Colon (tissue), 2 donors: ENCODE measurements around the gene SHISAL1.

Source experiments
- FAIRE-seq: peaks from 2 replicates; lab custom pipeline; 2012; peaks lifted over from hg19 to GRCh38; lab: Jason Lieb, UNC
- donor health status: control.
- donor health status: control.

The SHISAL1 gene

DNA sequence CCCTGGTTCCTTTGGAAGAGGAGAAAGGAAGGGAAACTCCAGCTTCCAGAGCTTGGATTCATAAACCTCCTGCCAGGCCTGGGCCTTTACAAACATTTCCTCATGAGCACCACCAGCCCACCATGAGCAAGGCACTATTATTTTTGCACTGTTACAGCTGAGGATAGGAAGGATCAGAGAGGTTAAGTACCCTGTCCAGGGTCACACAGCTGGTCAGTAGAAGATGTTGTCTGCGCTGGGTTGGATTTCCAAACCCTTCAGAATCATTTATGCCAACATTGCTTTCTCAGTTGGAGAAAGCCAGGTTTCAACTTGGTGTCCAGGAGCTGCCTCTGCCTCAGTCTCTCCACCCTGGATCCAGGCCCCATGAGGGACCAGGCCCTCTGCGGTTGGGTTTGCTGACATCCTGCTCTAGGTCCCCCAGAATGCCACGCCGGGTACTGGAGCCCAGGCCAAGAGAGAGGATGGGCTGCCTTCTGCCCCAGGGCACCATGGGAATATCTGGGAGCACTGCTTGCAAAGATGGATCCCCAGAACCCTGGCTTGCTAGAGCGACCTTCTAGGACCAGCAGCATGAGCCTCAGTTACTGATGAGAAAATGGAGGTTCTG lies 29.7 kb upstream of the SHISAL1 start:
- no peak for FAIRE-seq

DNA sequence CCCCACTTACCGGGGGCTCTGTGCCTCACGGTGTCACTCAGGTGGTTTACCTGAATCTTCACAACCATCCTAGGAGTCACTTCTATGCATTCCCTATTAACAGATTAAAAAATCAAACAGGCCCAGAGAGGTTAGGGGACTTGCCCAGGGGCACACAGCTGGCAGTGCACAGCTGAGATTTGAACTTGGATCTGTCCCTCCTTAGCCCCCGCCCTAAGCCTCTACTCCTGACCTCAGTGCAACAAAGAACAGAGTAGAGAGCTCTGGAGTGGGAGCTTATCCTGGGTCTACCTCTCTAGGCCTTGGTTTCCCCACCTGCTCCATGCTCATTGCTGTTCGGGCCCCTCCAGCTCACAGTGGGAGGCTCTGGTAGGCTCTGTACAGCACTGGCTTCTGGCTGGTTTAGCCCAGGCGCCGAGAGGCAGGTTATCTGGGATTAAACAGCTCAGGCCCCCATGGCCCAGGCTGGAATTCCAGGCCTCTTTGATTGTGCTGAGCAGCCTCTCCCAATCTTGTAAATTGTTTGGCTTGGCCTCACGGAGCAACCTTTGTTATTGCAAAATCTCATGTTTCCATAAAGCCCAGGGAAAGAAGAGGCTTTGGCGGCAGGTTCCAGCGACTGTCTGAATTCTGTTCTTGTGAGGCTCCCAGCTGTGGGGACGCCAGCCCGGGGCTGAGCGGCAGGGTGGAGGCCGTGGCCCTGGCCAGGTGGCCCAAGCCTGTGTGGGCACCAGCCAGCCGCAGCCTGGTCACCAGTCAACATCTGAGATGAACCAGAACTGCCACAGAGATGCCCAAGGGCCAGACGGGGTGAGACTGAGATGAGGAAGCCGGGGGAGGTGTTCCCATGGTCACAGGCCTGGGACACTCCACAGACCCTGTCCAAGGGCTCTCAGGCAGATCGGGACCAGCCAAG lies 28.9 kb upstream of the SHISAL1 start:
- FAIRE-seq = no peak

DNA sequence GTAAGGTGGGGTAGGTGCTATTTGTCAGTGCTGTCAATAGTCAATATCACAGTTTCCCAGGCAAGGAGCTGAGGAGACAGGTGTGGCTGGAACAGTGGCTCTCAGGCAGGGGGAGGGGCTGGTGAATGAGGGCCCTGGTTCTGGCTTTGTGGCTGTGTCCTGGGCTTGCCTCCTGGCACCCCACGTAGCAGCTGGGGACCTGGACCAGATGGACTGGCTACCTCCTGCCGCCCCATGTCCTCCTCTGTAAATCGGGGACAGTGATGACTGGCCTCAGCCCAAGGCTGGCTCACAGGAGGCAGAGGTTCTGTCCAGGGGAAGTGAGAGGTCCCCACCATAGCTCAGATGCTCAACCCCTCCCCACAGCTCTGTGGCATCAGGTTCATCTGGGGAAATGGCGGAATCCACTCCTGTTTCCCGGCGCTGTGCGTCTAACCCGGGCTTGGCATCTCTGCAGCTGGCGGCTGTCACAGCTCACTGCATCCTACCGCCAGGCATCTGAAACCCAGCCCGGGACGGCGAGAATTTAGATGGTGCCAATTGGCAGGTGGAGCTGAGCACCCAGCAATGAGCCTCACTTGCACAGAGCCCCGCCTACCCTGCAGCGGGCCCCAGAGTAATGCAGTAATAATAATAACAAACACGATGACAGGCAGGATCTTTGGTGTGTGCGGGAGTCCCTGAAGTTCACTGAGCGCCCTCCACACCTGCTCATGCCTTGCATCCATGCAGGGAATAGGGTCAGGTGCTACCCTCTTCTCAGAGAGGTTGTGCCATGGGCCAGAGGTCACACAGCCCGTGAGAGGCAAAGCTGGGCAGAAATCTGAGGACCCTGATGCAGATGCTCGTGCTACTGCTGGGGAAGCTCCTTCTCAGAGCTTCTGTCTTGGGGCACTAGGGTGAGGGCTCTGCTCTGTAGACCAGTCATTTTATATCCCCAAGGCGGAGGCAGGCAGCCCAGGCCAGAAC lies 27.8 kb upstream of the SHISAL1 start:
- no peak for FAIRE-seq

DNA sequence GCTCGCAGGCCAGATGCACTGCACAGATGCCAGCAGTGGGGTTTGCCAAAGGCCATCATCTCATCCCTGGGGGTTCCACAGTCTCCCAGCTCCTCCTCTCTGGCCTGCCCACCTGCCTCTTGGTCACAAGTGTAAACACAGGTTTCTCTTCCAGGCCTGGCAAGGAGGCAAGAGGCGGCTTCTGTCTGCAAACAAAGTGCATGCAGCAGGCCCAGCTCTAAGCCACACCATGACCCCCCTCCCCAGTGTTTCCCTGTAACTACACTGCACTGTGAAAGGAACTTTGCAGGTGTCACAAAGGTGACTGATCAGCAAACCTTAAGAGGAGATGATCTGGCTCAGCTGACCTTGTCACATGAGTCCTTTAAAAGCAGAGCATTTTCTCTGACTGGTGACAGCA lies 26.2 kb upstream of the SHISAL1 start:
- FAIRE-seq = no peak

DNA sequence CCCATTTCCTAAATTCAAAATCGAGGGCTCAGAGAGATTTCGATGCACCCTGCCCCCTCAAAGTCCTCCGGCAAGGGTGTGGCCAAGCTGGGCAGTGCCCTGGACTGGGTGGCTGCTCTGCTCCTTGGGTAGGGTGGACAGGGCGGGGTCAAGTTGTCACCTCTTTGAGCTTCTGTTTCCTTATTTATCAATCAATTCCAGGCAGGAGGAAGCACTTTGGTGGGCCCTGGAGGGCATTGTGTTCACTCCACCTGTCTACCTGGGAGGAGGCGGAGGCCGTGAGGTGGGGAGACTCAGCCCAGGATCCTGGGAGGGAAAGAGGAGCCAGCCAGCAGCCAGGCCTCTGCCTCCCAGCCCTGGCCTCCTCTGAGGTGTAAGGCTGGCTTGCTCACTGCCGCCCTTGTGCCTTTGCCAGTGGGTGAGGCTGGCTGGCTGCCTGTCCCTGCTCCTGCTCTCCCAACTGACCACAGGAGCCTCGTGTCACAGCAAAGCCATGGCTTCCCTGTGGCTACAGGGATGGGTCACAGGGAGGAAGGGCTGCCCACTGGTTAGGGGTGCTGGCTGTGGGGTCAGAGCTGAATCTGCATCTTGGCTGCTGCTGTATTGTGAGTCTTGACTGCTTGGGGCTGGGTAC lies 25.5 kb upstream of the SHISAL1 start:
- no peak for FAIRE-seq

DNA sequence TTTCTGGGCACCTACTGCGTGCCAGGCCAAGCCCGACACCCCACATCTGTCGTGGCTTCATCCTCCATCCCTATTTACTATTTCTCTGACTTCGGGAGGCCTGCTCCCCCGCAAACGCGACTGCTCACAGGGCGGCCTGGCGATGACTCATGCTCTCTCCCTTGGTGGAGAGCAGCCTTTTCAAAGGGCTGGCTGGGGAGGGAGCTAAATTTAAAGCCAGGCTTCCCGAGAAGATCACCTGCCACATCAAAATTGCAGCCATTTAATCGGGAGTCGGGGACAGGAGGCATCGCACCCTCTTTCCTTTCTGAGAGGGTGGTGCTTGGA lies 24.9 kb upstream of the SHISAL1 start:
- FAIRE-seq = no peak

DNA sequence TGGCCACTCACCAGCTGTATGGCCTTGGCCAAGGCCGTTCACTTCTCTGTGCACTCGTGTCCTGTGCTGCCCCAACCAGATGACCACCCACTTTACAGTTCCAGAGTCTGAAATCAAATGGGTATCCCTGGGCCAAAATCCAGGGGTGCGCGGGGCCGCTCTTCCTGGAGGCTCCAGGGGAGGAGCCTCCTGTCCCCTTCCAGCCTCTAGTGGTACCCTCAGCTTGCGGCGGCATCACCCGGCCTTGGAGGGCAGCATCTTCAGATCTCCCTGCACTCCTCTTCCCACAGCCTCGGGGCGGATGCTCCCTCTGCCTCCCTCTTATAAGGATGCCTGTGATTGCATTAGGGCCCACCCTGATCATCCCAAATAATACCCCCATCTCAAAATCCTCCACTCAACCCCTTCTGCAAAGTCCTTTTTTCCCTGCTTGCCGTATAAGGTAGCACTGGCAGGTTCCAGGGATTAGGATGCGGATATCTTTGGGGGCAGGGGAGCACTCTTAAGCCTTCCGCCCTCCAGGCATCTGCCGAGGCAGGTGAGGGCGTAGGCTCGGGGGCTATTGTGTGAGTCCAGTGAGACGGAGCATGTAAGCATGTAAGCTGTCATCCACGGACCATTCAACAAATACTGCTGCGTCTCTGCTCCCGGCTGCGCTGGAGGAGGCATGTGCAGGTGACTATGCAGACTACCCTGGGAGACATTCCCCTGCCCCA lies 24.4 kb upstream of the SHISAL1 start:
- no peak for FAIRE-seq

DNA sequence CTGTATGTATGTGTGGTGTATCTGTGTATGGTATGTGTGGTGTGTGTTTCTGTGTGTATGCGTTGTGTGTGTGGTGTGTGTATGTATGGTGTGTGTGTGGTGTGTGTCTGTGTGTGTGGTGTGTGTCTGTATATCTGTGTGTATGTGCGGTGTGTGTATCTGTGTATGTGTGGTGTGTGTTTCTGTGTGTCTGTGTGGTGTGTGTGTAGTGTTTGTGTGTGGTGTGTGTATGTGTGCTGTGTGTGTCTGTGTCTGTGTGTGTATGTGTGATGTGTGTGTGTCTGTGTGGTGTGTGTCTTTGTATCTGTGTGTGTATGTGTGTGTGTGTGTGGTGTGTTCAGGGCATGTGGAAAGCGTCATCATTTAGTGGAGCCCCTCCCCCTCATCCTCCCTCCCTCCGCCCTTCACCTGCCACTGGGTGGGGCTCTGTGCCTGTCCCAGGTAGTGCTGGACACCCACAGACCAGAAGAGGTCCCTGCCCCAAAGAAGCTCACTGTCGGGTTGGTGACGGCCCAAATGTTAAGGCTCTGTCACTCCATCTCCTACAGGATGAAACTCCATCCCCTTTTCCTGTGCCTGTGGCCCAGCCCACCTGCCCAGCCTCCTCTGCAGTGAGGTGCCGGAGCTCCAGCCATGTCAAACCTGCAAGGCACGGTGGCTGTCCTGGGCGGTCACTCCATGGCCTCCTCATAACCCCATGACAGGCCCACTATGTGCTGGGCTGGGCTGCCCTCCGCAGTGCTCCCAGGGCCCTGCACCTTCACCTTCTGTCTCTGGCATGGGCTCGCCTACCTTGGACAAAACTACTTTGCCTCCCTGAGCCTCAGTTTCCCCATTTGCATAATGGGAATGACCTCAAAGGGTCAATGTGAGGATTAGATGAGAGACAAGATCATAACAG lies 23.4 kb upstream of the SHISAL1 start:
- FAIRE-seq = no peak

DNA sequence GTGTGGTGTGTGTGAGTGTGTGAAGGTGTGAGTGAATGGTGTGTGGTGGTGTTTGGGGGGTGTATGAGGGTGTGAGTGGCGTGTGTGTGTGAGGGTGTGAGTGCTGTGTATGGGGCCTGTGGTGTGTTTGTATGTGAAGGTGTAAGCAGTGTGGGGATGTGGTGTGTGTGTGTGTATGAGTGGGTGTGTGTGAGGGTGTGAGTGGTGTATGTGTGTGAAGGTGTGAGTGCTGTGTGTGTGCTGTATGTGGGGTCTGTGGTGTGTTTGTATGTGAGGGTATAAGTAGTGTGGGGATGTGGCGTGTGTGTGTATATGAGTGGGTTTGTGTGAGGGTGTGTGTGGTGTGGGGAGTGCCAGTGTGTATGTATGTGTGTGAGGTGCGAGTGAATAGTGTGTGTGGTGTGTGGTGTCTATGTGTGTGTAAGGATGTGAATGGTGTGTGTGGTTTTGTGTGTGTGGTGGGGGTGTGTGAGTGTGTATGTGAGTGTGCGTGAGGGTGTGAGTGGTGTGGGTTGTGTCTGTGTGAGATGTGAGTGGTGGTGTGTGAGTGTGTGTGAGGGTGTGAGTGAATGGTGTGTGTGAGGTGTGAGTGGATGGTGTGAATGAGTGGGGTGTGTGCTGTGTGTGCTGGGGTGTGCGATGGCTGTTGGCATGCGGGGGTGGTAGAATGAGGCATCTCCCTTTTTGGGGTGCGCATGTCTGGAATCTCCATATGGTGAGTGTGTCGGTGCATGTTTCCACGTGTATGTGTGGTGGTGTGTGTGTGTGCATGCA lies 22.5 kb upstream of the SHISAL1 start:
- no peak for FAIRE-seq

DNA sequence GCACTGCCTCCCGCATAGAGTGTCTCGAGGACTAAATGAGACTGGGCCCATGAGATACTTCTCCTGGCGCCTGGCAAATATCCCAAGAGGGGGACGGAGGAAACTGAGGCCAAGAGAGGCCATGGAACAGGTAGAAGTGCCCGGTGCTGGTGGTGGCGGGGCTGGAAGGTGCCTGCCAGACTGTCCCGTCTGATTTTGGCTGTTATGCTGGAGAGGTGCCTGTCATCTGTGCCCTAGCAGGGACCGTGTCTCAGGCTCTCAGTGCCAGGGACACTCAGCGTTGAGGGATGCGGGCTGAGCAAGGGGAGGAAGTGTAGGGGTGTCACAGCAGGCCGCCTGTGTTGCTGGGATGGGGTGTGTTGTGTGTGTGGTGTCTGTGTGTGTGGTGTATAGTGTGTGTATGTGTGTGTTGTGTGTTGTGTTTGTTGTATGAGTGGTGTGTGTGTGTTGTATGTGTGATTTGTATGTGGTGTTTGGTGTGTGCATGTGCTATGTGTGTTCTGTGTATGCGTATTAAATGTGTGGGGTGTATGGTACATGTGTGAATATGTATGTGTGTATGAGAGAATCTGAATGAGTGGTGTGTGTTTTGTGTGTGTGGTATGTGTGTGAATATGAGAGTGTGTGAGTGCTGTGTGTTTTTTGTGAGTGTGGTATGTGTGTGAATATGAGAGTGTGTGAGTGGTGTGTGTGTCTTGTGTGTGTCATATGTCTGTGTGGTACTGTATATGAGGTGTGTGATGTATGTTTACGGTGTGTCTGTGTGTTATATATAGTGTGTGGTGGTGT lies 21.3 kb upstream of the SHISAL1 start:
- no peak for FAIRE-seq

DNA sequence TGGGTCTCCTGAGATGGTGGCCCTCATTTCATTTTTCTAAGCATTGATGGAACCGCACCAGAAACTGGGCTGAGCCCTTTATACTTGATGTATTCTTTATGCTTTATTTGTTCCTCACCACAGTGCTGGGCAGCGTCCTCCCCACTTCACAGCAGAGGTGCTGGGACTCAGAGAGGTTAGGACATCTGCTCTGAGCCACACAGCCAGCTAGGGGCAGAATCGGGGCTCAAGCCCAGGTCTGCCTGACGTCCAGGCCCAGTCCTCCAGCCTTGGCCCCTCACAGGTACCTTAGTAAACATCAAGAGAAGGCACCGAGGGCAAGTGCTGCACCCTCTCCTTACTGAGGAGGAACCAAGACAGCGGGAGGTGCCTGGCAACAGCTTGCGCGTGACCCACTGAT lies 20.2 kb upstream of the SHISAL1 start:
- FAIRE-seq = no peak

DNA sequence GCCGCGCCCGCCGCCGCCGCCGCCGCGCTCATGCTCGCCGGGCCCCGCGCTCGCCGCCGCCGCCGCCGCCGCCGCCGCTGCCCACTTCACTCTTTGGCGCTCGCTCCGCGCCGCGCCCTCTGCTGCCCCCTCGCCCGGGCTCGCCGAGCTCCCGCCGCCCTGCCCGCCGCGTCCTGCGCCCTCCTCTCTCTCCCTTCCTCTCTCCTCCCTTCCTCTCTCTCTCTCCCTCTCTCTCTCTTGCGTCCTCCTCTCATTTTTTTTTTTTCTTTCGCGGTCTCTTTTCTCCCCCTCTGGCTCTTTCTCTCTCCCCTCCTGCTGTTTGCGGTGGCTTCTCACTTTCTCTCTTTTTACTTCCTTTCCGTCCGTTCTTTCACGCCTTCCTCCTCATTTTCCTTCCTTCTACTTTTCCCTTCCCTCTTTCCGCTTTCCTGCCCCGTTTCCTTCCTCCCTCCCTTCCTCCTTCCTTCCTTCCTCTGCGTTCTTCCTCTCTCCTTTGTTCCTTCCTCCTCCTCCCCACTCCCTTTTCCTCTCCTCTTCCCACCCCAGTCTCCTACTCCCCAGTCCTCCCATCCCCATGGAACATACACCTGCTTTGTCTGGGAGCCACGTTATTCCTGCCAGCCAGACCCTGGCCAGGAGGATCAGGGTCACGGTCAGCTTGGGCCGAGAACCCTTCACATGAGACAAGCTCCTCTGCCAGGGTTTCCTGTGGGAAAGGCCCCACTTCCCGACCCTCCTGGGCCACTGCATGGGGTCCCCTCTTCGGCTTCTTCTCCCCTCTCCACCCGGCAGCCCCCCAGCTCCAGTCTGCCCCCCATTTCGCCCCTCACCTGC lies 19.3 kb upstream of the SHISAL1 start:
- FAIRE-seq = no peak

DNA sequence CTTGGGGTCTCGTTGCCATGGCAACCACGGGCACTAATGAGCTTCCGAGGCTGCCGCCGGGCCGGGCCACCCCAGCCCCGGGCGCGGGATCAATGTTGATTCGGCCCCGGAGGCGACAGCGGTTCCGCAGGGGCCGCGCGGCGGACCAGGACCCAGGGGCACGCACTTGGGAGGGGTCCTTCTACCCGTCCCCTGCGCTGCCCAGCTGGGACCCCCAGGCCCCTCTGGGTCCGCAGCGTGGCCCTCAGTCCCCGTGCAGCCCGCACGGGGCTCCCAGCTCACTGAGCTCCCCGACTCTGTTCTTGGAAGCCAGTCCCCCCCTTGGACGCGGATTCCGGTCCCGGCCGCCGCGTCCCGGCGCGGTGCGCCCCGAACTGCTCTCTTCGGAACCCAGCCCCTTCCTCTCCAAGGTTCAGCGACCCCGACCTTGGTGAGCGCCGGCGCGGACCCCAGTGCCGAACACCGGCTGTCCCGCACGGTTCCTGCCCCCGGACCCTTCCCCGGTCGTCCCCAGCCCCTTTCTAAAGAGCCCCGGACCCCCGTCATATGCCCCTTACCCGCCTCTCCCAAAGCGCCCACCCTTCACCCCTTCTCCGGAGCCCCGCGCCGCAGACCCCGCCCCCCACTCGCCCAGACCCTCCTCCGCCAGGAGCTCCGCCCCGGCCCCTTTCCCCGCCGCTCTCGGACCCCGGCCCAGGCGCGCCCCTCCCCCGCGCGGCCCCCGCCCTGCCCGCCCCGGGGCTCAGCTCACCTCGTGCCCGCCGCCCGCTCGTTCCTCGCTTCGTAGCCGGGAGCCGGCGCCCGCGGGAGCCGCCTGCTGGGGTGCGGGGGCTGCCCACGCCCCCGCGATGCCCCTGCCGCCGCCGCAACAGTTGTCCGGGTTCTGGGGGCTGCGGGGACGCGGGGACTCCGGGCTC lies 18.3 kb upstream of the SHISAL1 start:
- no peak for FAIRE-seq

DNA sequence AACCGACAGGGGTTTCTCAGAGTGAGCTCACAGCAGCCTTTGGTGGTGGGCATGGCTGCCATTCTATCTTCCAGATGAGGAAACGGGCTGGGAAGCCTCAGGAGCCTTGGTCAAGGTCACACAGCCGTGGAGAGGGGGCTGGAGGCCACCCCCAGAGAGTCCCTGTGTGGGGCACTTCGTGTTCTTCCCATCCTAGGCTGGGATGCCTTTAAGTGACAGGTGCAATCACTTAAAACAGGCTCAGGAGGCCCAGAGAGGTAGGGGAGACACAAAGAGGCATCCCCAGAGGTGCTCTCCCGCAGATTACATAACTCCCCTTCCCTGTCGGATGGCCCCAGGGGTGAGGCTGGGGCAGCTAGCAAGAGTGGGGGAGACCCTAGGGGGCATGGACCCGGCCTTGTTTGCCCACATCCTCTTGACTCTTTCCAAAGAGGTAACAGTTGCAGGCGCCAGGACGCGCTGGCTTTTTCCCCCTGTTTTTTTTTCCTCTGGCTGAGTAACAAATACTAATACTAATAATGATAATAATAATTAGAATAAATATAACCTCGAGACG lies 17.5 kb upstream of the SHISAL1 start:
- FAIRE-seq = no peak

DNA sequence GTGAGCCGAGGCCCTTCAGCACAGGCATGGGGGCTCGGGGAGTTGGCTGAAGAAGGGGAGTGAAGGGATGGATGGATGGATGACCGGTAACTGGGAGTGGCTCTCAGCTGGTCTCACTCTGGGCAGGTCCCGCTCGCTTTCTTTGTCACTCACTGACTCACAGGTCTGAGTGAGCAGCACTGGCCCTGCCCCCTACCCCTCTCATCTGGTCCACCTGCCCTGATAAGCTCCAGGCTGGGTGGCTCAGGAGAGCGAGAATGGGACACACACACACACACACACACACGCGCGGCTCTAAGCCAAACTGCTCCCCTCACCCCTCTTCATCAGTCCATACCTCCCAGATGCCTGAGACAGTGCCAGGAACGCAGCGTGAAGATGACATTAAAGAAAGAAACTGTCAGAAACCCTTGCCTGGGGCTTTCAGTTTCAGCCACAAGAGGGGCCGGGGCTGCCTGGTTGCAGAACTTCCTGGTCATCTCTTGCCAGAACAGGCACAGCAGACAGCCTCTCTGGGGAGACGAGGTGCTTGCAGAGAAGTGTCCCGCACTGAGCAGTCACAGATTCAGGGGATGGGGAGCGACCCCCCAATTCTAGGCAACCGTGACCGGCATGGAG lies 16.5 kb upstream of the SHISAL1 start:
- FAIRE-seq = no peak

DNA sequence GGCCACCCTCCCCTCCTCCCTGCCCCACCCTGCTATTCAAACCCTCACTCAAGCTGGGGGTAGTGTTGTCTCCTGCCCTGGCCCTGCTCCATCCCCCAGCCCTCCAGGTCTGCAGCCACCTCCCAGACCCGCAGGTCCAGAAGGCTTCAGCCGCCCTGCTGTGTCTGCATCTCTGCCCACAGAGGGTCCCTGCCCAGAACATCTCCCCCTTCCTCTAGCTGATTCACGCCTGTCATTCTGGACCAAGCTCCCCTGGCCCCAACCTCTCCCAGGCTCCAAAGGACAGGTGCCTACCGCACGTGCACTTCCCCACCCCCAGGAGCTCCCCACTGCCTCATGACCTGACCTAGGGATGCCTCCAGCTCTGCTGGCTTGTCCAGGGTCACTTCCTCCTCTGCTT lies 16.0 kb upstream of the SHISAL1 start:
- FAIRE-seq = no peak
